ENCODE results near the gene HOXD11. TPM values are rescaled to one million over a fixed set of nuclear protein-coding genes. Genes with fewer than 3 reads are reported as not detected.
A peak's percentile ranks its signal among the peaks of the same experiment; 100 is the strongest.

The HOXD11 gene
- total RNA-seq, 4 donors from 2014 or later, result not detected

DNA sequence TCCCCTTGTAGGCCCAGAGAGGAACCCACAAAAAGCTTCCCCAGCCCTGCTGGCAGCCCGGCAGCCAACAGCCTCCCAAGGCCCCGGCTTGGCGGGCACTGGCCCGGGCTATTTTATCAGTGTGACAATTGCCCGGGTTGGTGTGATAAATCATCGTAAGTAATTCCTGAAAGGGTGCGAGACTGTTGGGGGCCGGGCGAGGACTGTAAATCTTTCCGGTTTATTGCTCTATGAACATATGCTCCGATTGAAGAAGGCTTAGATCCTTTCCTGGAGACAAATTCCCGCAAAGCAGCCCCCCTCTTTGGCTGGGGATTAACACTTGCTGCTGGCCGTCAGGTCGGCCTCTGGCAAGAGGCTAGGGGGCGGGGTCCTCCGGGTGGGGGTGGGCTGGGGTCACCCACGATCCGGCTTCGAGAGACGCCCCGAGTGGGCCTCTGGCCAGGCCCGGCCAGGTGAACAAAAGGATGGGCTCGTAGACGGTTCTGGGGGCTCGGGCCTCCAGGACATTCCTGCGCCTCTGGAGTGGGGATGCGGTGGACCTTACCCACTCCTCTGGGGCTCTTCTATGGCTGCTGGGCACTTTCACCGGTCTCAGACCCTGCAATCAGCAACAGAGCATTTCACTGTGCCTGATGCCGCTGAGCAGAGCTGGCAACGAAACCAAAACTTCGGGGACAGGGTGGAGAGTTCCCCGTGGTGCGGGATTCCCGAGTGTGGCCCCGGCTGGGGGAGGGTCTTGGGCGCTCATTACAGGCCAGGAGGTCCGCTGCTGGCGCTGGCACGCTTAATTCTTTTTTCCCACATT is 52.0 kb downstream of the HOXD11 start:
- Histone ChIP-seq H3K9me3 (no peaks in the 10 kb centered on the region), H3K4me1 (peaks cover 21 to 64% (median 22%) of the 10 kb centered on the region in 3 donors), H3K4me3 (peak overlapping the region in 1 of 4 donors; percentile 38), H3K27ac (no peak overlapping the region), H3K27me3 (peaks cover 30 to 100% (median 84%) of the 10 kb centered on the region in 4 donors), H3K36me3 (no peaks in the 10 kb centered on the region)
- no peak for DNase-seq
- 14 to 36% methylated on average over 14 to 16 of the region's 39 CpGs for WGBS, 2 donors
- intact Hi-C loops (cut with DNase I), result no loop called here
- TF ChIP-seq POLR2A (IDR thresholded peaks at IDR 0.05), result no peak
- TF ChIP-seq, protein P1, sequence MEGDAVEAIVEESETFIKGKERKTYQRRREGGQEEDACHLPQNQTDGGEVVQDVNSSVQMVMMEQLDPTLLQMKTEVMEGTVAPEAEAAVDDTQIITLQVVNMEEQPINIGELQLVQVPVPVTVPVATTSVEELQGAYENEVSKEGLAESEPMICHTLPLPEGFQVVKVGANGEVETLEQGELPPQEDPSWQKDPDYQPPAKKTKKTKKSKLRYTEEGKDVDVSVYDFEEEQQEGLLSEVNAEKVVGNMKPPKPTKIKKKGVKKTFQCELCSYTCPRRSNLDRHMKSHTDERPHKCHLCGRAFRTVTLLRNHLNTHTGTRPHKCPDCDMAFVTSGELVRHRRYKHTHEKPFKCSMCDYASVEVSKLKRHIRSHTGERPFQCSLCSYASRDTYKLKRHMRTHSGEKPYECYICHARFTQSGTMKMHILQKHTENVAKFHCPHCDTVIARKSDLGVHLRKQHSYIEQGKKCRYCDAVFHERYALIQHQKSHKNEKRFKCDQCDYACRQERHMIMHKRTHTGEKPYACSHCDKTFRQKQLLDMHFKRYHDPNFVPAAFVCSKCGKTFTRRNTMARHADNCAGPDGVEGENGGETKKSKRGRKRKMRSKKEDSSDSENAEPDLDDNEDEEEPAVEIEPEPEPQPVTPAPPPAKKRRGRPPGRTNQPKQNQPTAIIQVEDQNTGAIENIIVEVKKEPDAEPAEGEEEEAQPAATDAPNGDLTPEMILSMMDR (IDR thresholded peaks at IDR 0.05), result no peak

Small RNA genes lying within 50 kb of the gene (small RNA-seq; reads per million reads assigned to genes)
- 36,535 to 78,181 (median 46,507) reads per million in 4 donors for gene MIR10B

Other genes starting within 250 kb of the HOXD11 start
- gene LNPK, start 105.0 kb upstream of the HOXD11 start, total RNA-seq, result 10 to 100 TPM; 16.3 to 23.5 (median 19.6) TPM
- not detected for gene EVX2, start 23.3 kb upstream of the HOXD11 start, total RNA-seq
- not detected for gene HOXD13, start 14.6 kb upstream of the HOXD11 start, total RNA-seq
- not detected for gene HOXD12, start 7.5 kb upstream of the HOXD11 start, total RNA-seq
- under 1 TPM in 2 of 4 donors, not detected in 2; 0.22 to 0.38 TPM for gene HOXD10, start 9.5 kb downstream of the HOXD11 start, total RNA-seq
- 1 to 10 TPM in 1 of 4 donors, under 1 TPM in 1, not detected in 2; 0.61 to 3.4 TPM for gene HOXD9, start 15.4 kb downstream of the HOXD11 start, total RNA-seq
- gene HOXD8, start 22.4 kb downstream of the HOXD11 start, total RNA-seq, result 1 to 10 TPM in 3 of 4 donors, not detected in 1; 1.2 to 4.6 (median 1.2) TPM
- gene HOXD4, start 44.3 kb downstream of the HOXD11 start, total RNA-seq, result 1 to 10 TPM in 1 of 4 donors, under 1 TPM in 1, not detected in 2; 0.31 to 2.5 TPM
- gene HOXD3, start 50.0 kb downstream of the HOXD11 start, total RNA-seq, result 1 to 10 TPM in 2 of 4 donors, under 1 TPM in 1, not detected in 1; 0.40 to 2.9 (median 1.5) TPM
- gene HOXD1, start 81.4 kb downstream of the HOXD11 start, total RNA-seq, result under 1 TPM in 1 of 4 donors, not detected in 3; 0.19 TPM
- gene MTX2, start 162.2 kb downstream of the HOXD11 start, total RNA-seq, result 10 to 100 TPM; 28.4 to 43.5 (median 36.6) TPM

All from esophagus squamous epithelium (tissue), 5 donors.